ENCODE results near the gene GALNS.

Gene GALNS

DNA sequence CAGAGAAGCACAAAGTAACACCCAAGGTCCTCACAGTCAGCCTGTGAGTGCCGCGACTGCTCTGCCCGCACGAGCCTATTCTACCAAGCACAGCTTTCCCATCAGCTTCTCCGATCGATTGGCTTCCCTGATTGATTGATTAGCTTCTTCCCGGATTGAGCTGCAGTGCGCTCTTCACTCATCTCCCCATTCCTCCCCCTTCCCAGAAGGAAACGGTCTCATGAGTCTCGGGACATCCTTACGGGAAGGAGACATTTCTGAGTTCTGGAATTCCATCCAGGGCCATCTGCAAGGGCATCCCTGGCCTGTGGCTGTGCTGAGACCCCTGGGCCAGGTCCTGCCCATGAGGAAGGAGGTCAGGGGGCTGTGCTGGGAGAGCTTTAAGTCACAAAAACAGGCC, 89.8 kb downstream of the GALNS start:
- TF ChIP-seq YY1 (IDR thresholded peaks at IDR 0.05; ENCODE audit: low read depth) (no peak), ZBTB7A (IDR thresholded peaks at IDR 0.05; ENCODE audit: low read depth) (0 out of 2 replicates have a peak, but pooled peaks have one; percentile 10)

- TF ChIP-seq YY1 (IDR thresholded peaks at IDR 0.05; ENCODE audit: low read depth) (0 out of 2 replicates have a peak, but pooled peaks have one; percentile 14), TAF1 (IDR thresholded peaks at IDR 0.05; ENCODE audit: low read depth) (0 out of 2 replicates have a peak, but pooled peaks have one; percentile 30), EGR1 (IDR thresholded peaks at IDR 0.05) (no peak; the same call in 1 of the 2 replicates), TCF12 (IDR thresholded peaks at IDR 0.05; ENCODE audit: low read depth) (peak; percentile 90), EP300 (IDR thresholded peaks at IDR 0.05; ENCODE audit: borderline replicate concordance) (peak; percentile 84), TEAD4 (IDR thresholded peaks at IDR 0.05) (peak; percentile 93), FOXM1 (IDR thresholded peaks at IDR 0.05; ENCODE audit: borderline replicate concordance, low read depth) (no peak), RAD21 (IDR thresholded peaks at IDR 0.05; ENCODE audit: low read depth) (no peak; the same call in 1 of the 2 replicates), CREB1 (IDR thresholded peaks at IDR 0.05; ENCODE audit: low read depth) (no peak), CEBPB (IDR thresholded peaks at IDR 0.05) (no peak), ZBTB7A (IDR thresholded peaks at IDR 0.05; ENCODE audit: low read depth) (peak; percentile 65), NFIC (IDR thresholded peaks at IDR 0.05) (peak; percentile 72), REST (IDR thresholded peaks at IDR 0.05; ENCODE audit: low read depth) (no peak; the same call in 1 of the 2 replicates)
- TF ChIP-seq, protein P1, sequence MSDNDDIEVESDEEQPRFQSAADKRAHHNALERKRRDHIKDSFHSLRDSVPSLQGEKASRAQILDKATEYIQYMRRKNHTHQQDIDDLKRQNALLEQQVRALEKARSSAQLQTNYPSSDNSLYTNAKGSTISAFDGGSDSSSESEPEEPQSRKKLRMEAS (IDR thresholded peaks at IDR 0.05): peak; percentile 46; the same call in 1 of the 2 replicates
- TF ChIP-seq, protein P2, sequence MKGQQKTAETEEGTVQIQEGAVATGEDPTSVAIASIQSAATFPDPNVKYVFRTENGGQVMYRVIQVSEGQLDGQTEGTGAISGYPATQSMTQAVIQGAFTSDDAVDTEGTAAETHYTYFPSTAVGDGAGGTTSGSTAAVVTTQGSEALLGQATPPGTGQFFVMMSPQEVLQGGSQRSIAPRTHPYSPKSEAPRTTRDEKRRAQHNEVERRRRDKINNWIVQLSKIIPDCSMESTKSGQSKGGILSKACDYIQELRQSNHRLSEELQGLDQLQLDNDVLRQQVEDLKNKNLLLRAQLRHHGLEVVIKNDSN (IDR thresholded peaks at IDR 0.05): no peak
Measured at GRCh38 chr16:88764913-88765349, 91.8 kb downstream of the GALNS start.

DNA sequence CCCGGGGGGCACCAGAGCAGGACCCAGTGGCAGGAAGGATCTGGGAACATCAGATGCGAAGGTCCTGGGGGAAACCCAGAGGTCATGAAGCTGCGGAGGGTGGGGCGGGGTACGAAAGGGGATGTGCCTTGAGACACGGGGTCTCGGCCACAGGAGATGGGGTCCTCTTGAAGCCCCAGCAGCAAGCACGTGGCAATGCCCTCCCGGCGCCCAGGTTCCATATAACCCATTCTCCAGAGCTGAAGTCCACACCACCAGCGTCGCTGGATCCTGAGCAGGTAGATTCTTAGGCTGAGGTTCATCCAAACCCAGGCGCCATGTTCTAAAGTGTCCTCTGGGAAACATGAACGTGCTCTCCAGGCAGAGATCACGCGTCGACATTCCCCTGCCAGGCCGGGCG, 92.7 kb downstream of the GALNS start:
- TF ChIP-seq CREB1 (IDR thresholded peaks at IDR 0.05; ENCODE audit: low read depth) (no peak), FOXM1 (IDR thresholded peaks at IDR 0.05; ENCODE audit: borderline replicate concordance, low read depth) (no peak), CEBPB (IDR thresholded peaks at IDR 0.05) (no peak), RAD21 (IDR thresholded peaks at IDR 0.05; ENCODE audit: low read depth) (no peak), ZBTB7A (IDR thresholded peaks at IDR 0.05; ENCODE audit: low read depth) (no peak), TCF12 (IDR thresholded peaks at IDR 0.05; ENCODE audit: low read depth) (no peak), TEAD4 (IDR thresholded peaks at IDR 0.05) (no peak), EP300 (IDR thresholded peaks at IDR 0.05; ENCODE audit: borderline replicate concordance) (no peak)
- TF ChIP-seq, protein P1 (IDR thresholded peaks at IDR 0.05): no peak
- TF ChIP-seq, protein P2 (IDR thresholded peaks at IDR 0.05): no peak
